ENCODE data around the gene BTBD19.
"Not testable (repeated sequence)": the region's sequence is repeated elsewhere in the genome, so short reads cannot be mapped to it uniquely, and the experiment has no call there.

The BTBD19 gene

DNA sequence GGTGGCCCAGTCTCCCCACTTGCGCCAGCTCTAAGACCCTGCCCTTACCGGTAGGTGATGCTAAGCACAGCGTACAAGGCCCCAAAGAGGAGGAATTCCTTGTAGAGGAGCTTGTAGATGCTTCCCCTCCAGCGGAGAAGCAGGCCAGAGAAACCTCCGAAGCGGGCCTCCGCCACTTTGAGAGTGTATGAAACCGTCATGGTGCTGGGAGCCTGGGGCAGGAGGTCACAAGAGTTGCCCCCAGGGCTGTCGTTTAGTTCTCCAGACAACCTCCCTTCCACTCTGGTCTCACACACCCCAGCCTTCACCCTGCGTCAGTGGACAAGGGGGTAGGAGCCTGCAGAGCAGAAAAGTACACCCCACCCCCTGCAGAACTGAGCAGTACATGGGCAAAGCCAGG is 20.8 kb upstream of the BTBD19 start:
- no peak for DNase-seq

DNA sequence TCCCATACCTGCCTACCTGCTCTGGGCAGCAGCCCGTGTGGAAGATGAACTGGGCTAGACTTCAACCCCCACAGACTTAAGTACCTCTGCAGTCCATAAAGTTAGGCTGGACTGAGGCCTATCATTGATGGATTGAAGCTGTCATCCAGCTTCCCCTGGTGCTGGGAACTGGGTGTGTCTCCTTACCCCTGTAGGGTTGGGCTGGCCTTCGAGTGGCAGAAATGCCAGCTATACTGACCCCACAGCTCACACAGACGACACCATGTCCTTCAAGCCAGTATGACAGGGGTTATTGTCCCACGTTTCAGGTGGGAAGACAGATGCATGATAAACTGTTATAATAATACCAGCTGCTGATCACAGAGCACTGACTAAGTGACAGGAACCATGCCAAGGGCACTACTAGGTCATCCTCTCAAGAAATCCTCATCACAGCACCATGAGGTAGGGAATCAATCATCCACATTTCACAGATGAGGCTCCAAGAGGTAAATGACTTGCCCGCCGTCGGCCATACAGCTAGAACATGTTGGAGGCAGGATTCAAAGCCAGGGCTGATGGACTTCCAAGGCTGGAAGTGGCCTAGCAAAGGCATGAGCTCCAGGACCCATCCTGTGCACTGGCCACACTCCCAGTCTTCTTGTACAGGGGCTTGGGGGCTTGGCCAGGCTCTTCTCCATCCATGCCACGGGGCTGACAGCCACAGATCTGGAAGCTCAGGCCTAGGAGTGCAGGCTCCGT is 20.0 kb upstream of the BTBD19 start, which contains the start of gene BEST4:
TSS of gene BEST4 (minus strand) at position 51 of the 741 bp plus-strand sequence. CDS start 465 bp downstream, outside the sequence.
- no peak for DNase-seq

DNA sequence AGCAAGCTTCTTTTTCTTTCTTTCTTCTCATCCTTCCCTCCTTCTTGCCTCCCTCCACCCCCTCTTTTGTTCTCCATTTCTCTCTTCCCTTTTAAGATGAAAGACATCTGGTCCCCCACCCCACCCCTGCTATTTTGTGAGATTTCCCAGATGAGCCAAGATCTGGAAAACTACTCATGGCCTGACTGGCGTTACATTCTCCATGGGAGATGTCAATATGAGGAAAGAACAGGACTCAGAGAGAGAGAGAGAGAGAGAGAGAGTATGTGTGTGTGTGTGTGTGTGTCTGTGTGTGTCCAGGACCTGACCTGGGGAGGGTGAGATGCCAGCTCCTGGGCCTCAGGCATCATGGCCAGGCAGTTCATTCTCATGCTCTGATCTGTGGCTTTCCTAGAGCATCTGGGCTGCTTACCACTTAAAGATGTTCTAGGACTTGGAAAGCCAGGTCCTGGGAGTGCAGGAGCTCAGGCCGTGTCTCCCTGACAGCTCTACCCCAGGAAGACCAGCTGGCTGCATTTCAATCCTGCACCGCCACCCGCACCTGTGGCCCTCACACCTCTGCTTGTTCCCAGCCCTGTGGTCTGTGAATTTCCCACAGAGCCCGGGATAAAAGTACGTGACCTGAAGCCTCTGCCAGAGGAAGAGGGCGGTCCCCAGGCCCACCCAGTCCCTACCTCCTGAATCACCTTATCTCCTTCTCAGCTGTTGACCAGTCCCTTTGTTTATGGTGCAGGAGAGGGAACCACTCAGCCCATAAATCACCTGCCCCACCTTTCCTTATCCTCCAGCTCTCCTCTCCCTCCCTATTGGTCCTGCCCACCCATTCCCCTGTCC is 17.1 kb upstream of the BTBD19 start:
- DNase-seq: no peak

DNA sequence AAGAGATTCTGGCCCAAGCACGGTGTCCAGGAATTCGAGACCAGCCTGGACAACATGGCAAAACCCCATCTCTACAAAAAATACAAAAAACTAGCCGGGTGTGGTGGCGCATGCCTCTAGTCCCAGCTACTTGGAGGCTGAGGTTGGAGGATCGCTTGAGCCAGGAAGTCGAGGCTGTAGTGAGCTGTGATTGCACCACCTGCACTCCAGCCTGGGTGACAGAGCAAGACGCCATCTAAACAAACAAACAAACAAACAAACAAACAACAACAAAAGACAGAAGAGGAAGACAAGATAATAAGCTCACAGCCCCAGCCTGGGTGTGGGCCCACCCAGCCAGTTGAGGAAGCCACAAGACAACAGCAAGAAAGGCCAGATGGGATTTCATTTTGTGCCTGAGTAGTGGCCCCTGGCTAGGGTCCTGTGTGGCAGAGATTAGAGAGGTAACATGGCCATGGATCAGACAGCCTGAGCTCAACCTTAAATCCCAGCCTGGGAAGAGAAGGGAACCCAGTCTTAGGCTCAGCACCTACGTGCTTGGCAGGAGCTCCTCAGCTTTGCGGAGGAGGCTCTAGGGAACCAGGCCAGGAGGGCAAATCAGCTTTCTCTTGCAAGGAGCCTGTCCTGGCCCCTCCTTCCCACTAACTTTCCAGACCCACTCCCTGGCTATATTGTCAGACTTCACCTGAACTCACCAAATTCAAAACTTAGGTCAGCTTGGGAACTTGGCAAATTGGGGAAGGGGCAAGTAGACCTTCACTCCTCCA is 15.4 kb upstream of the BTBD19 start:
- peak in 1 of 5 donors; percentile 1 for DNase-seq

DNA sequence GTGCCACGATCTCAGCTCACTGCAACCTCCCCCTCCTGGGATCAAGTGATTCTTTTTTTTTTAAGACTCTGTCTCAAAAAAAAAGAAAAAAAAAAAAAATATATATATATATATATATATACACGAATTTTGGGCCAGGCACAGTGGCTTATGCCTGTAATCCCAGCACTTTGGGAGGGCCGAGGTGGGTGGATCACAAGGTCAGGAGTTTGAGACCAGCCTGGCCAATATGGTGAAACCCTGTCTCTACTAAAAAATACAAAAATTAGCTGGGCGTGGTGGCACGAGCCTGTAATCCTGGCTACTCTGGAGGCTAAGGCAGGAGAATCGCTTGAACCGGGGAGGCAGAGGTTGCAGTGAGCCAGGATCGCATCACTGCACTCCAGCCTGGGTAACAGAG is 10.4 kb upstream of the BTBD19 start:
- DNase-seq: not testable (repeated sequence)

DNA sequence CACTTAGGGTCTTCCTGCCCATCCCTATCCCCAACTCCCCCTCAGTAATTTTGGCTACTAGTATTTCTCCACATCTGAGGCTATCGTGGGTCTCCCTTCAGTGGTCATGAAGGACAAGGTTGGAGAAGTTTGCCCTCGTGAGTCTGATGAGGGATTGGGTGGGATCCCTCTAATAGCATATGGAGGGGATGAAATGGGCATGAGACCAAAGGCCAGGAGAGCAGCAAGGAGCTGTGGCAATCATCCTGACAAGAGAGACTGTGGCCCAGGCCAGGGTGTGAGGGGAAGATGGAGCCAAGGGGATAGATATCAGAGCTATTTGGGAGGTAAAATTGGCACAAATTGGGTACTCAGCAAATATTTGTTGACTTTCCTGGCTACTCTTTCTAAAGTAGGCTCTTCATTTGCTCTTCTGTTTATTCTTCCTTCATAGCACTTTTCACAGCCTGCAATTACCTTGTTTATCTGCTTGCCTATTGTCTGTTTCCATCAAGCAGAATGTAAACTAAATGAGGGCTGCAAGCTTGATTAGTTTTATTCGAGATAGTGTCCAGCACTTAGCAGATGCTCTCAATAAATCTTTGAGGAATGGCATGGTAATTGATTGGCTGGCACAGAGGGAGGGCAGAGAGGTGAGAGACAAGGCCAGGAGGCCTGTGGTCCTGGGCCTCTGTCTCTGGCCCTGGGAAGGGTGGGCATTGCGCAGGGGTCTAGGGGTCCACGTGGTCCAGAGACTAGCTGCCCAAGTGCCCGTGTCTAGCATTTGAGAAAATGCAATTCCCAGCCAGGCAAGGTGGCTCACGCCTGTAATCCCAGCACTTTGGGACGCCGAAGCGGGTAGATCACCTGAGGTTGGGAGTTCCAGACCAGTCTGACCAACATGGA is 9.6 kb upstream of the BTBD19 start:
- no peak for DNase-seq

DNA sequence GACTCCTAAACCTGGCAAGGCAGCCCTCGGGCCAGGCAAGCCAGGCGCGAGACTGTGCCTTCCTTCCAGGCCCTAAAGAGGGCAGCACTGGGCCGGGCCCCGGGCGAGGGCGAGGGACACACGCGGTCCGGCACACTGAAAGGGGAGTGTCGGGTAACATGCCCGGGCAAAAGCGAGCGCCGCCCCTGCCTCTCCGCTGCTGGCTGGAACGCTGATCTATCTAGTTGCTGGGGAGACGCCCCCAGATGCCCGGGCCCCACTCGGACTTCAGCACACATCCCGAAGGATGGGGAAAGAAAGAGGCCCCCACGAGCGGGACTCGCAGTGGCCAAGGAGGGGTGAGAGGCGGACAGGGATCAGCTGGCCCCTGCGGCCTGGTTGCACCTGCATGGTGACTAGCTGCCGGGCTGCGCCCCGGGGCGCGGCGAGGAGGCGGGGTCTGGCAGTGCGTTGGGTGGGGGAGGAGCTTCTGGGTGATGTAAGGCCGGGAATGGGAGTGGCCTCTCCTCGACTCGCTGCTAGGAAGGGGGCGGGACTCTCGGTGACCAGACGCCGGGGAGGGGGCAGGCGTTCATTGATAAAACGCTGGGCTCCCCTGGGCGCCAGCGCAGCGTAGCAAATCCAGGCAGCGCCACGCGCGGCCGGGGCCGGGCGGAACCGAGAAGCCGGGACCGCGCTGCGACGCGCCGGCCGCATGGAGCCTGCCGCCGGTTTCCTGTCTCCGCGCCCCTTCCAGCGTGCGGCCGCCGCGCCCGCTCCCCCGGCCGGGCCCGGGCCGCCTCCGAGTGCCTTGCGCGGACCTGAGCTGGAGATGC is 8.3 kb upstream of the BTBD19 start, which contains the start of gene PLK3:
TSS of gene PLK3 (plus strand) at position 608 of the 815 bp plus-strand sequence. CDS start at position 695, 87 bp downstream.
- DNase-seq: peak; percentile 98 to 99 (median 99)

DNA sequence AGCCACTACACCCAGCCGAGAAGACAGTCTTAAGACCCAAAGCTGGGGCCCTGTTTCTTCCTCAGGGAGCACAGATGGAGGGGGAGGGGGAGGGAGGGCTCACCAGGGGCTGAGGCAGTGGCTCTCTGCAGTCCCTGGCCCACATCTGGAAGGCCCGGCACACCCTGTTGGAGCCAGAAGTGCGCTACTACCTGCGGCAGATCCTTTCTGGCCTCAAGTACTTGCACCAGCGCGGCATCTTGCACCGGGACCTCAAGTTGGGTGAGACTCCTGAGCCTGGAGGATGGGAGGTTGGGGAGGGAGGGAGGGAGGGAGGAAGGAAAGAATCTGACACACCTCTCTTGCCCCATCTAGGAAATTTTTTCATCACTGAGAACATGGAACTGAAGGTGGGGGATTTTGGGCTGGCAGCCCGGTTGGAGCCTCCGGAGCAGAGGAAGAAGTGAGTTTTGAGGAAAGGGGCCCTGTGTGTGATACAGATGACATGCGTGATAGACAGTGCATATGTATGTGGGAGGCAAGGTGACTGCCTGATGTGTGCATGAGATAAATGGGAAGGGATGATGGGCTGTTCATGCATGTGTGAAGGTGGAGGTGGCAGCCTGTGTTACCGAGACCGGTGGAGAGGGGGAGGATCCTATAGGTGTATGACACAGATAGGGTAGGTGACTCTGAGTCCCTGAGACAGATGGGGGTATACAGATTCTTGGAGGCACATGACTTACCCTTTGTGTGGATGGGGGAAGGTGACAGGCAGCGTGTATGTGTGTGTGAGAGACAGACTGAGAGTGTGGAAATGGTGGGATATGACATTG is 6.6 kb upstream of the BTBD19 start:
- peak in 1 of 5 donors; percentile 42 for DNase-seq

DNA sequence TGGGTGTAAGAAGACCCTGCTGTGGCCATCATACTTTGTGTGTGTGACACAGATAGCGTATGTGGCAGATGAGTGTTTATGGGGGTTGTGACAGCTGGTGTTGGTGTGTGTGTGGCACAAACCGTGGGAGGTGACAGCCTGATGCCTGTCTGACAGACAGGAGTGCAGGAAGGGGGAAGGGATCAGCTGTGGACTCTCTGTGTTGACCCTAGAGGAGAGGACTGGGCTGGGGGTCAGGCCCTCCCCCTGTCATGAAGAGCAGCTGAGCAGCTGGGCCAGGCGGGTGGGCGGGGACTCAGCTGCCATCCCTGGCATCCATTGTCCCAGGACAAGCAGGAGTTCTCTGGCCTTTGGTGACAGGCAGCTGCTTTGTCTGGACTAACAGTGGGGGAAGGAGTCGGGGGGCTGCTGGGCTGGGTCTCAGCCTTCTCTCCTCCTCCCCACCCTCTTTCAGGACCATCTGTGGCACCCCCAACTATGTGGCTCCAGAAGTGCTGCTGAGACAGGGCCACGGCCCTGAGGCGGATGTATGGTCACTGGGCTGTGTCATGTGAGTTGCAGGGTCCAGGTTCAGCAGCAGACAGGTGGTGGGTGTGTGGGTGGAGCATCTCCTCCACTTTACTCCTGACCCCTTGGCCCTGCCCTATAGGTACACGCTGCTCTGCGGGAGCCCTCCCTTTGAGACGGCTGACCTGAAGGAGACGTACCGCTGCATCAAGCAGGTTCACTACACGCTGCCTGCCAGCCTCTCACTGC is 5.8 kb upstream of the BTBD19 start:
- DNase-seq: no peak

DNA sequence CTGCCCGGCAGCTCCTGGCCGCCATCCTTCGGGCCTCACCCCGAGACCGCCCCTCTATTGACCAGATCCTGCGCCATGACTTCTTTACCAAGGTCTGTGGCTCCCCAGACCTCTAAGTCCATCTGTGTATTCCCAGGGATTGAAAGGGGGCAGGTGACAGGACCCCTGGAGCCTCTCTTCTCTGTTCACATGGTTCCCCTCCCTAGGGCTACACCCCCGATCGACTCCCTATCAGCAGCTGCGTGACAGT is 5.3 kb upstream of the BTBD19 start:
- no peak for DNase-seq

DNA sequence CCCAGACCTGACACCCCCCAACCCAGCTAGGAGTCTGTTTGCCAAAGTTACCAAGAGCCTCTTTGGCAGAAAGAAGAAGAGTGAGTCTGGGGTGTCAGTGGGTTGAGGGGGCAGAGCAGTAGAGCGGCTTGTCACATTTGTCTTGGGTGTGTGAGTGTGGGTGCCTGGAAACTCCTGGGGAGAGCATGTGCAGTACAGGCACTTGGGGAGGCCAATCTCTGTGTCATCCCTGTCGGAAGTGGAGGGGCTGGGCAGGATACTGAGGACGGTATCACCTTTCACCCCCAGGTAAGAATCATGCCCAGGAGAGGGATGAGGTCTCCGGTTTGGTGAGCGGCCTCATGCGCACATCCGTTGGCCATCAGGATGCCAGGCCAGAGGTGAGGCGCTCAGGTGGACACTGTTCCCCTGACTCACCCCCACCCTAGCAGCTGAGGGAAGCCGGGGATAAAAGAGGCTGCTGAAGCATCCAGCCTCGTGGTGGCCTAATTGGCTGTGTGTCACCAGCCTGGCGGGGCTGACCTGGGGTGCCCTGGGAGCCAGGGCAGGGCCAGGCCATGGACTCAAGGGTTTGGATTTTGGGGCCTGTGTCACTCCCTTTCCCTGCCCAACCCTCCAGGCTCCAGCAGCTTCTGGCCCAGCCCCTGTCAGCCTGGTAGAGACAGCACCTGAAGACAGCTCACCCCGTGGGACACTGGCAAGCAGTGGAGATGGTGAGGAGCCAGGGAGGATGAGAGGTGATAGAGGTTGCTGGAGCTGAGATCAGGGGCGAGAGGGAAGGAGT is 4.8 kb upstream of the BTBD19 start:
- no peak for DNase-seq

DNA sequence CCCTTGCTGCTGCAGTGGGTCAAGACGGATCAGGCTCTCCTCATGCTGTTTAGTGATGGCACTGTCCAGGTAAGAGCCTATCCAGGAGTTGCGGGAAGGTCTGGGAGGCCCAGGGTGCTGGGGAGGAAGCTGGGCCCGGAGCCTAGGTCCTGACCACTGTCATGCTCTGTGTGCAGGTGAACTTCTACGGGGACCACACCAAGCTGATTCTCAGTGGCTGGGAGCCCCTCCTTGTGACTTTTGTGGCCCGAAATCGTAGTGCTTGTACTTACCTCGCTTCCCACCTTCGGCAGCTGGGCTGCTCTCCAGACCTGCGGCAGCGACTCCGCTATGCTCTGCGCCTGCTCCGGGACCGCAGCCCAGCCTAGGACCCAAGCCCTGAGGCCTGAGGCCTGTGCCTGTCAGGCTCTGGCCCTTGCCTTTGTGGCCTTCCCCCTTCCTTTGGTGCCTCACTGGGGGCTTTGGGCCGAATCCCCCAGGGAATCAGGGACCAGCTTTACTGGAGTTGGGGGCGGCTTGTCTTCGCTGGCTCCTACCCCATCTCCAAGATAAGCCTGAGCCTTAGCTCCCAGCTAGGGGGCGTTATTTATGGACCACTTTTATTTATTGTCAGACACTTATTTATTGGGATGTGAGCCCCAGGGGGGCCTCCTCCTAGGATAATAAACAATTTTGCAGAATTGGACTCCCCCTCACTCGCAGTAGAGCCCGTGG is 2.9 kb upstream of the BTBD19 start:
- DNase-seq: peak in 1 of 5 donors; percentile 21

DNA sequence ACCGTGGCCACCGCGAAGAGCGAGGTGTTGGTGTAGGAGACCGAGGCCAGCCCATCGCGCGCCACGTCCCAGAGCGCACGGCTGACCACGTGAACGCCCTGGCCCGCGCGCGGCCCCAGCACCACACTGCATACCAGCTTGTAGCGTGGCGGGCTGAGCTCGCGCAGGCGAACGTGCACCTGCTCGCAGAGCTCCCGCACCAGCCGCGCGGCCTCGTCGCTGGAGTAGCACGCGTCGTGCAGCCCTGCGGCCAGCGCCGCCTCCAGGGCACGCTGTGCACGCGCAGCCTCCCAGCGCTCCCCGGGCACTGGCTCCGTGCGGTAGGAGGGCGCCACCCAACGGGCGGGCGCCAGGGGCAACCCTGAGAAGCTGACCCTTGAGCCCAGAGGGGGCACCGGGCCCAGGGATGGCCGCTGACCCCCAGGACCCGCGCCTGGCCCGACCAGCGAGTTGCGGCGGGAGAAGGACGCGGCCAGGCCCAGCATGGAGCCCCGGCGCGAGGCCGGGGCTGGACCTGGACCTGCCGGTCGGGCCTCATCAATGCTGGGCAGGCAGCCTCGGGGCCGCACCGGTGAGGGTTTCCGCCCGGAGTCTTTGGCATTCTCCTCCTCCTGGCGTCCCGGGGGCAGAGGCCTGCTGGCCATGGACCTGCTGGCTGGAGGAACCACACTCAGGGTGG is 2.2 kb upstream of the BTBD19 start:
- peak in 2 of 5 donors; percentile 38 to 47 for DNase-seq

DNA sequence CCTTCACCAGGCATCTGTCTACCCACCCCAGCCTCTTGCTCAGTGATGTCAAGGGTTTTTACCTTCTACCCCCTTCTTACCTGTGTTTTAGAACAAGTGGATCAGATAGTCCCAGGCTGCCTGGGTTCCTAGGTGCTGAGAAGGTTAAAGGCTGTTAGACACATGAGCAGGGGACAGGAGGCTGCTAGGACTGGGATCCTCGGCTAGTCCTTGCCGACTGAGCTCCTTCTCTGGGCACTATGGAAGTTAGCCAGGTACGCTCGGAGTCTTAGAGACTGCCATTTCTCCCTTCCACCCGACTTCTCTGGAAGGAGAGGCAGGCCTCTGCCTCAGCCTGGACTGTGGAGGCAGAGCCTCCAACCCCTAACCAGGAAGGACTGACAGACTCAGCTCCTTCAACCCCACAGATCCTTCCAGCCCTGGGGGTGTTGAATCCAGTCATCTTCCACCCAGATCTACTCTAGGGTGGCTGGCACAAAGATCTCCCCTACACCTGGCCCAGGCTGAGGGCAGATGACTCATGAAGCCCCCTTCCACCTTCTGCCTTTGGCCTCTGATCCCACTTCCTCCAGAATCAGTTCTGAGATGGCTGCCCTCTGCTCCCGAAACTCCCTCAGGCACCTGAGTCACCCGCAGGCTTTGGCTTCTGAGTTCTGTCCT is 1.5 kb upstream of the BTBD19 start, which contains the start of gene DYNLT4:
TSS of gene DYNLT4 (minus strand) at position 648 of the 660 bp plus-strand sequence. CDS start 683 bp downstream, outside the sequence.
- no peak for DNase-seq

DNA sequence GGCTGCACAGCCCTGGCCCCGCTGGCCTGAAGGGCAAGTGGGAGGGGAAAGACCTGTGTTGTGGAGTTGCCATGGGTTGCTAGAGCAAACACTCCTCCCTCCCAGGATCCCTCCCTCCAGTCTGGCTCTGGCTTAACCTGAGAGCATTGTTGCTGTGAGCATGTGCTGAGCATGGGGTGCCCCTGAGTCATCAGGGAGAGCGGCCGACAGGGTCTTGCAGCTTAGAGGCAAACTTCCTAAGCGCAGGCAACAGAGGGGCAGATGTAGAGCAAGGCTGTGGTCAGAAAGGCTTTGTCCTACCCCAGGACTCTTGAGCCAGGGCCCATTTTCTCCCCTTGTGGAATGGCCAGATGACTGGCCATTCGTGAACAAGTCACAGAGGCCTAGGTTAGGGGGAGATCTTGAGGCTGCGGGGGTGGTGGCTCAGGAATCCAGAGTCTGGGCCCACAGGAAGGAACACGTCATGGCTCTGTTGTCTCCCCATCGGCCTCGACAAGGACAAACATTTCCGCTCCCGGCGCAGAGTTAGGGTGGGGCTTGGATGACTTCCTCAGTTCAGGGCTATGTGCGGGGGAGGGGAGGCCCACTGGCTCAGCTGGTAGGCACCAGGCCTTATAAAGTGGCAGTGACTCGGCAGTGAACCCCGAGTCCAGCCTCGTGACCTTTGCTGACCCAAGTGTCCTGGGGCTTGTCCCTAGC is 810 bp upstream of the BTBD19 start:
- DNase-seq: peak; percentile 85 to 94 (median 88)
